Measurements from ENCODE around the gene MITF.

- no peak for TF ChIP-seq CTCF (IDR thresholded peaks at IDR 0.05)
- no peak for TF ChIP-seq EZH2 (IDR thresholded peaks at IDR 0.05; ENCODE audit: borderline replicate concordance, insufficient read depth, low read depth, low read length, poor library complexity, severe bottlenecking)
Observed at GRCh38 chr3:69743975-69744906, 5.0 kb downstream of the MITF start.
